Activated CD4-positive, CD25-positive, alpha-beta regulatory T cell treated with anti-CD3 and anti-CD28 coated beads, Interleukin-2, amount 50 U/mL, for 16 hours (primary cell): ENCODE data around the gene SLC13A2.
"Not testable (repeated sequence)": the region's sequence is repeated elsewhere in the genome, so short reads cannot be mapped to it uniquely, and the experiment has no call there.

Source experiments
- DNase-seq: peaks from one replicate; pipeline ENCODE4 v3.0.0-alpha.2; 2020; ENCODE audit warnings: low read depth, low spot score

Gene SLC13A2

GRCh38 chr17:28514561-28515002 is 41.1 kb downstream of the SLC13A2 start:
- no peak for DNase-seq

DNA sequence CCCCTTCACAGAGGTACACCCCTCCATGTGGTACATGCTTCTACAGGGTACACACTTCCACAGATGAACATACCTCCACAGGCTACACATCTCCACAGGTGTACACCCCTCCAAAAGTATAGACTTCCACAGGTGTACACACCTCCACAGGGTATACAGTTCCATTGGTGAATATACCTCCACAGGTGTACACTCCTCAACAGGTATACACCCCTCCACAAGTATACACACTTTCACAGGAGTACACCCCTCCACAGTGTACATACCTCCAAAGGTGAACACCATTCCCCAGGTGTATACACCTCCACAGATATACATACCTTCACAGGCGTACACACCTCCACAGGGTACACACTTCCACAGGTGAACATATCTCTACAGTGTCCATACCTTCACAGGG is 42.1 kb downstream of the SLC13A2 start:
- no peak for DNase-seq

DNA sequence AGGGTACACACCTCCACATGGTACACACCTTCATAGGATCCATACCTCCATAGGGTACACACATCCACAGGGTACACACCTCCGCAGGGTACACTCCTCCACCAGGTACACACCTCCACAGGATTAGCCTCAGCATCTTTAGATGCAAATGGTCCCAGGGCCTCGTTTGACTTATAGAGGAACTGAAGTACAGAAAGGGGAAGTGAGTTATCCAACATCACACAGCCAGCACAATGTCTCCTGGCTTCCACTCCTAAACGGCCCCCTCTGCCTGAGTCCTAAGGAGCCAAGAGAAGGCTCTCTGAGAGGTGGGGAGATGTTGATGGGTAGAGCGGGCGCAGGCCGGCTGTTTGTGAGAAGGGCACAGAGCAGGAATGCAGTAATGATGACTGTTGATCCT is 44.7 kb downstream of the SLC13A2 start:
- no peak for DNase-seq

DNA sequence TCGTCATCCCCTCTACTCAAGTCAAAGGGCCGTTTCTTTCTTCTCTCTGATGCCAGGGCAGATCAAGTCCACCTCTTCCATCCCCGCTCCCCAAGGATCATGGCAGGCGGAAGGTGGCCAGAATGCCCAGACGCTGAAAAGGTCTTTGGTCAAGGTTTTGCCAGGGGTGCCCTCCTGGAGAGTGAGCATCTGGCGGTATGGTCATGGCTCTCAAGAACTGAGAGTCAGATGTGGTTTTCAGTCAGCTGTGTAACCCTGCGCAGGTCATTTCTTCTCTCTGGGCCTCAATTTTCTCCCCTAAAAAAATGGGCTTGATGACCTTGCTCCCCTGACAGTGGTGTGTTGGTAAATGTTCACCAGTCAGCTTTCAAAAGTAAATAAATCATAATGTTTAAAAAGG is 45.1 kb downstream of the SLC13A2 start:
- DNase-seq: no peak

DNA sequence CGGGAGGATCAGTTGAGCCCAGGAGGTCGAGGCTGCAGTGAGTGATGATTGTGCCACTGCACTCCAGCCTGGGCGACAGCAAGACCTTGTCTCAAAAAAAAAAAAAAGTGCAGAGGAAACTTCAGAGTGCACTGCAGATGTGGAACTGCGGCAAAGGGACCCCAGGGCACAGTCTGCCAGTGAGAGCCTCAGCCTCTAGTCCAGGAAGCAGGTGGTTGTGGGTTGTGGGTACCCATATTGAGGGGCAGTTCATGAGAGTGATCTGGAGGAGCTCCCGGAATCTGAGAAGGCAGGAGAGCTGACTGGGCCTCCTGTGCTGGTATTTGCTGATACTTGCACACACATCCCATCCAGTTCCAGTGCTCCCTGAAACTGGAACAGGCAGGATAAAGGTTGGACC is 45.8 kb downstream of the SLC13A2 start:
- no peak for DNase-seq

- DNase-seq: no peak
These were observed 47.2 kb downstream of the SLC13A2 start for GRCh38 chr17:28520687-28521086.

DNA sequence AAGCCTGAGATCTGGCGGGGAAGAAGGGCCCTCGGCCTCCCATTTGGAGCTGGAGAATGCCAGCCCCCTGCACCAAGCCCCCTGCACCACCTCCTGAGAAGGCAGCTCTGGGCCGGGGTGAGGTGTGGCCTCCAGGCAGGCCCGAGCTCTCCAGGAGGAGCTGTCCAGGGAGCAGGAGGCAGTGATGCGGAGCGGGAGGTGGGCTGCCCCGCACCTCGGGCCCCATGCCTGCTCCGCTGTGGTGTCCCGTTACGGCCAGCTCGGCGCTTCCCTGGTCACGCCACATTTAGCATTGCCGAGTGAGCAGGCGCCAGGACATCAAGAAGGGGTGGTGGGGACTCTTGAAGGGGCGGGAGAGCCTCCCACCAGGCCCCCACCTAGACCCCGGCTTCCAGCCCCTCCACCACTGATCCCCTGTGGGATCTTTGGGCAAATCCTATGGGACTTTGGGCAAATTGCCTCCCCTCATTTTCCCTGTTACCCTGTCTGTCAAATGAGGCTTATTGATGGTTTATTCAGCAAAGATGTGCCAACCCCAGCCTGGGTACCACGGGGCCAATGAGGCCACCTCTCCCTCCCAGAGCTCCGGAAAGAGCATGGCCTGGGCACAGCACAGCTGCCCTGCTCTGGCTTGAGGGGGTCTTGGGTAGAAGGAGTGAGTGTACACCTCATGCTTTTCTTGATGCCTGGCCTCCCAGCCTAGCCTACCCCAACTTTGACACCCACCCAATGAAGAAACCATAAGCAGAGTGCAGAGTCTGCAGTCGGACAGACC is 48.1 kb downstream of the SLC13A2 start:
- DNase-seq: no peak

DNA sequence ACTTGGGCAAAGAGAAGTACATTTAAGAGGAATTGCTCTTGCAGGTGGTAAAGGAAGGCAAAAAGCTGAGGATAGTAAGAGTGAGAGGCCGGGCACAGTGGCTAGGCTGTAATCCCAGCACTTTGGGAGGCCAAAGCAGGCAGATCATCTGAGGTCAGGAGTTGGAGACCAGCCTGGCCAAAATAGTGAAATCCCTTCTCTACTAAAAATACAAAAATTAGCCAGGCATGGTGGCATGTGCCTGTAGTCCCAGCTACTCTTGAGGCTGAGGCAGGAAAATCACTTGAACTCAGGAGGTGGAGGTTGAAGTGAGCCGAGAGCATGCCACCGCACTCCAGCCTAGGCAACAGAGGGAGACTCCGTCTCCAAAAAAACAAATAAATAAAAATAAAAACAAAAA is 48.8 kb downstream of the SLC13A2 start:
- DNase-seq: not testable (repeated sequence)

DNA sequence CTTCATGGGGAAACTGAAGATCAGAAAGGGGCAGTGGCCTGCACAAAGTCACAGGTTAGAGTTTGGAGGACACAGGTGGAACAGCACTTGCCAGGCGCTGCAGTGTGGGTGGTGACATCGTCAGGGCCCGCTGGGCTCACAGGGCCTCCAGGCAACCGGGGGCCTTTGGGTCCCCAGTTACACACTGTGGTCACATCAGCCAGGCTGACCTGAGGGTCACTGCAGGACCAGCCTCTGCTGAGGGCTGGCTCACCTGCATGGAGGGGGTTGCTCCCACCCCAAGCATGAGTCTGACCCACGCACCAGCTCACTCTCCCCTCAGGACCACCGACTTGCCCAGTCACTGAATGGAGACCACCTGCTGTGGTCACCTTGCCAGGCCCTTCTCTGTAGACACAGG is 49.7 kb downstream of the SLC13A2 start:
- no peak for DNase-seq

- no peak for DNase-seq
These were observed 50.4 kb downstream of the SLC13A2 start for GRCh38 chr17:28523876-28524275.

- DNase-seq: no peak
These were observed 51.3 kb downstream of the SLC13A2 start for GRCh38 chr17:28524476-28525424.

GRCh38 chr17:28526381-28526780 is 52.9 kb downstream of the SLC13A2 start:
- no peak for DNase-seq

DNA sequence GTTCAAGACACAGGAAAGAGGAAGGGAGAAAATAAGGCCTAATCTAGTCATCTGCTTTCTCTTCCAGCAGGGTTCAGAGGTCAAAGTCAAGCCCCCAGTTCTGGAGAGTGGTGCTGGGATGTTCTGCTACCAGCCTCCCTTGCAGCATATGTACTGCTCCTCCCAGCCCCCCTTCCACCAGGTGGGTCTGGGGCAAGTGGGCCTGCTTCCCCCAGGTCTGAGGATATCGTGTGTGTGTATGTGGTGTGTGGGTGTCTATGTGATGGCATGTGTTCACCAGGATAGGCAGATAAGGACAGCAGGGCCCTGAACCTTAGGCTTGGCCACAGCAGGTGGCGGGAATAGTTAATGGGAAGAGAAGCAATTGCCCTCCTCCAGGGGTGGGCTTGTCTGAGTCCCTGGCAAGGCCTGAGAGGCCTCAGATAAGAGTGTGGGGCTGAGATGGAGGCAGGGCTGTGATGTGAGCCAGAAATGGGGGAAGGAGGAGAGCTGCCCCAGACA is 53.8 kb downstream of the SLC13A2 start:
- DNase-seq: no peak

DNA sequence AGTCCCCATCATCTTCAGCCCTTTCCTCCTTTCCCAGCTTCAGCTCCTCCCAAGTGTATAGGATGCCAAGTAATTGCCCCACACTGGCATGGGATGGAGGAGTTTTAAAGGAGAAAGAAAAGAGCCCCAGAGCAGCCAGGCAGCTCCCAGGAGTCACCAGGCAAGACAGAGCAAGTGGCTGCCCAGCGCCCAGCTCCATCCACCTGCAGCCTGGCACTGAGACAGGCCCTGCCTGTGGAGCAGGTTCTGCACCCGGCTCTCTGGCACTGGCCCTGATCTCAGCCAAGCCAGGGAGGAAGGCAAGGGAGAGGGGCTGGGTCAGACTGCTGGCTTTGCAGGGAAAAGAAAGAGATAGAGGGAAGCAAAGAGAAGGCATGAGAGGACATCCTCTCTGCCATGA is 54.4 kb downstream of the SLC13A2 start:
- DNase-seq: no peak

DNA sequence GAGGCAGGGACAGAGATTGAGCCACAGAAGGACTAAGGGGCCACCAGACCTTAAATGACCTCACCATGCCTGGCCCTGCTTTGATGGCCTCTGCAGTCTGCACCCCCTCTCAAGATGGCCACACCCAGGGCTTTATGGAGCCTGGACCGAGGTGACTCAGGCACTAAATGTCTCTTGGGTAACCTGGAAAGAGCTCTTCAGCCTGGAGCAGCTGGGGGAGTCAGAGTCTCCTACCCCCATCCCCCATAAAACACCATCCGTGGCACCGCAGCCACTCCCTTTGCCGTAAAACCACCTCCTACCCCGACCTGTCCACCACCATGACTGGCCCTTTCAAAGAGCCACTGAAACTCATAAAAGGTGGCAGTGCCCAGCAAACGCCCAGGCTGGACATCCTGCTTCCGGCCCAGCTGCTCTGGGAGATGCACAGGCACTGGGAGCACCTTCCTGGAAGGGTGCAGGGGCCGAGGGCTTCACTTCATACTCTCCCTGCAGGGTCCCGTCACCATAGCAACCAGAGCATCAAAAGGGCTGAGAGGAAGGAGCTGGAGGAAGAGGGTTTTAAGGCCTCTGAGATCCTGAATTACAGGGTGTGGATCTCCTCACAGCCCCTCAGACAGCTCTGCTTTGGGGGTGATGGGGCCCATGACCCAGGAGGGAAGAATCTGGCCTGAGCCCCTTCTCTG is 55.0 kb downstream of the SLC13A2 start:
- no peak for DNase-seq

GRCh38 chr17:28529013-28529400 is 55.6 kb downstream of the SLC13A2 start:
- no peak for DNase-seq

DNA sequence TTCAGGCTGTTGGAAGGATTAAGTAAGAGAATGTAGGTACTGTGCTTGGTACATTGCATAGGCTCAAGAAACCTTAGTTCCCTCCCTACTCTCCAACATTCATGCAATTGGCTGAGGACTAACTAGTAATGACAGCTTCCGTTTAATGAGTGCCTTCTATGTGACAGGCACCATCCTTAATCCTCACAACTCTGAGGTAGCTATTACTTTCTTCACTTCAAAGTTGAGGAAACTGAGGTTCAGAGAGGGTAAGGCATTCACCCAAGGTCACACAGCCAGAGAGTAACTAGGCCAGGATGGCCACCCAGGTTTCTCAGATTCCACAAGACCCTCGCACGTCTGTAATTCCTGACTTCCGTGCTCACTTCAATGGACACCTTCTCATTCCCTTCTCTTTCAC is 56.8 kb downstream of the SLC13A2 start:
- no peak for DNase-seq

DNA sequence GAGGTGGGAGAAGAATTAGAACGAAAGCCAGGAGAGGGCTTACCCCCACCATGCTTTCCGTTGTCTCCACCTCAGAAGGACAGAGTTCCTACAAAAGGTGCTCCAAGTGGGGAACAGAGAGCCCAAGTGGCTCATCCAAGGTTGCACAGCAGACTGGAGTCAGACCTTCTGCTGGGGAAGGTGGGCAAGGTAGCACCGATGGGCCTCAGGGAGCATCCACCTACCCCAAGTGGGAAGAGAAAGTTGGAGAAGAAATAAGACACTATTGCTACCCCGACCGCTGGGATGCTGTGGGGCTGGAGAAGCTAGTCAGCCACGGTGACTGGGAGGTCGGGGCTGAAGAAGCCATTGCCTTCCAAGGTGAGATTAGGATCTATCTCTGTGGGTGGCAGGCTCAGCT is 57.5 kb downstream of the SLC13A2 start:
- no peak for DNase-seq

- no peak for DNase-seq
These were observed 58.9 kb downstream of the SLC13A2 start for GRCh38 chr17:28532050-28532960.

- no peak for DNase-seq
These were observed 59.8 kb downstream of the SLC13A2 start for GRCh38 chr17:28533091-28533807.
